RPMI7951 (cell line): ENCODE results near the gene HBA1. TPM values are rescaled to one million over a fixed set of nuclear protein-coding genes. Genes with fewer than 3 reads are reported as not detected.
A peak's percentile ranks its signal among the peaks of the same experiment; 100 is the strongest.
"Not testable (repeated sequence)": the region's sequence is repeated elsewhere in the genome, so short reads cannot be mapped to it uniquely, and the experiment has no call there.

Experiments
- DNase-seq: peaks from one replicate; pipeline ENCODE4 v3.0.0-alpha.2; 2012; ENCODE audit warnings: low read depth
- total RNA-seq: library from RNA; depleted of rRNA; stranded (reverse); fragments of >200 nt; shearing (Covaris generic); gene quantifications from 2 replicates; pipeline ENCODE4 v1.2.3, GENCODE V29; 2014; rRNA removed

The HBA1 gene
- not detected in 2 replicates for total RNA-seq

DNA sequence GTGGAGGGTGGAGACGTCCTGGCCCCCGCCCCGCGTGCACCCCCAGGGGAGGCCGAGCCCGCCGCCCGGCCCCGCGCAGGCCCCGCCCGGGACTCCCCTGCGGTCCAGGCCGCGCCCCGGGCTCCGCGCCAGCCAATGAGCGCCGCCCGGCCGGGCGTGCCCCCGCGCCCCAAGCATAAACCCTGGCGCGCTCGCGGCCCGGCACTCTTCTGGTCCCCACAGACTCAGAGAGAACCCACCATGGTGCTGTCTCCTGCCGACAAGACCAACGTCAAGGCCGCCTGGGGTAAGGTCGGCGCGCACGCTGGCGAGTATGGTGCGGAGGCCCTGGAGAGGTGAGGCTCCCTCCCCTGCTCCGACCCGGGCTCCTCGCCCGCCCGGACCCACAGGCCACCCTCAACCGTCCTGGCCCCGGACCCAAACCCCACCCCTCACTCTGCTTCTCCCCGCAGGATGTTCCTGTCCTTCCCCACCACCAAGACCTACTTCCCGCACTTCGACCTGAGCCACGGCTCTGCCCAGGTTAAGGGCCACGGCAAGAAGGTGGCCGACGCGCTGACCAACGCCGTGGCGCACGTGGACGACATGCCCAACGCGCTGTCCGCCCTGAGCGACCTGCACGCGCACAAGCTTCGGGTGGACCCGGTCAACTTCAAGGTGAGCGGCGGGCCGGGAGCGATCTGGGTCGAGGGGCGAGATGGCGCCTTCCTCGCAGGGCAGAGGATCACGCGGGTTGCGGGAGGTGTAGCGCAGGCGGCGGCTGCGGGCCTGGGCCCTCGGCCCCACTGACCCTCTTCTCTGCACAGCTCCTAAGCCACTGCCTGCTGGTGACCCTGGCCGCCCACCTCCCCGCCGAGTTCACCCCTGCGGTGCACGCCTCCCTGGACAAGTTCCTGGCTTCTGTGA lies at the start of gene HBA1:
TSS of gene HBA1 (plus strand) at position 204 of the 906 bp plus-strand sequence. CDS start at position 241, 37 bp downstream.
- DNase-seq, result not testable (repeated sequence)

DNA sequence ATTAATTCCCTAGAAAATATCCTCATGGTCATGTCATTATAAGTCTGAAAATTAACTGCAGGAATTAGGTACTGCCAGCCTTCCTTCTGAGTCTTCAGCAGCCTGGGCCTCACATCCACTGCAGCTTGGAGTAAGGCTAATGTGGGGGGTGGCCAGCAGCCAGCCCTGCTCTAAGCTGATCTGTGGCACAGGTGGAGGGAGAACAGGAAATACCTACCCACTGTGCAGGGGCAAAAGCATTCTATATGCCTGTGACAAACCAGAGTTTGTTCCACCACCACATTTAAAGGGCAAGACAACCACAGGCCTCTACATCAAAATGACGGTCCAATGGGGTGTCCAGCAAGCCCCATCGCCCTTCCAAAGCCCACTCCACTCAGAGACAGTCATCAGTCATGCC lies 47.4 kb upstream of the HBA1 start:
- no peak for DNase-seq

DNA sequence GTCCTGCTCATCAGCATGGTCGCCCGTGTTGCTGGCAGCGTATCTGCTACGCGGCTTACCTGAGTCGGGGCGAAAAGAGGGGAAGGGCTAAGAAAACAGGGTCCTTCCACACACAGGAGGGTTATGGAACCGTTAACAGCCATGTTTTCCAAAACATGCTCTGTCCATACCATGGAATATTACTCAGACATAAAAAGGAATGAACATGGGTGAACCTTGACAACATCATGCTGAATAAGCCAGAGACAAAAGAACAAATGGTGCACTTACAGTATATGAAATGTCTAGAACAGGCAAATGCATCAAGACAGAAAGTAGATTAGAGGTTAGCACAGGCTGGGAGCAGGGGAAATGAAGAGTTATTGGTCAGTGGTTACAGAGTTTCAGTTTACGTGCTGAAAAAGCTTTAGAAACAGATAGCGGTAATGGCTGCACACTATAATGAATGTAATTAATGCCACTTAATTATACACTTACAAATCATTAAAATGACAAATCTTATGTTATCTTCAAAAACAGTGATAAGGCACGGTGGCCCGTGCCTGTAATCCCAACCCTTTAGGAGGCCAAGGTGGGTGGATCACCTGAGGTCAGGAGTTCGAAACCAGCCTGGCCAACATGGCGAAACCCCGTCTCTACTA lies 45.8 kb upstream of the HBA1 start:
- no peak for DNase-seq

DNA sequence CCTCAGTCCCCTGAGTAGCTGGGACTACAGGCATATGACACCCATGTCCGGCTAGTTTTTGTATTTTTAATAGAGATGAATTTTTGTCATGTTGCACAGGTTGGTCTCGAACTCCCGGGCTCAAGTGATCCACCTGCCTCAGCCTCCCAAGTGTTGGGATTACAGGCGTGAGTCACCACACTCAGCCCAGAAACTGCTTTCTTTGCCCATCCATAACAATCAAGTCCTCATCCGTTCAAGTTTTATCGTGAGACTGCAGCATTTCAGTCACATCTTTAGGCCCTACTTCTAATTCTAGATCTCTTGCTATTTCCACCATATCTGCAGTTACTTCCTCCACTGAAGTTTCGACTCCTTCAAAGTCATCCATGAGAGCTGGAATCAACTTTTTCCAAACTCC lies 44.4 kb upstream of the HBA1 start:
- no peak for DNase-seq

DNA sequence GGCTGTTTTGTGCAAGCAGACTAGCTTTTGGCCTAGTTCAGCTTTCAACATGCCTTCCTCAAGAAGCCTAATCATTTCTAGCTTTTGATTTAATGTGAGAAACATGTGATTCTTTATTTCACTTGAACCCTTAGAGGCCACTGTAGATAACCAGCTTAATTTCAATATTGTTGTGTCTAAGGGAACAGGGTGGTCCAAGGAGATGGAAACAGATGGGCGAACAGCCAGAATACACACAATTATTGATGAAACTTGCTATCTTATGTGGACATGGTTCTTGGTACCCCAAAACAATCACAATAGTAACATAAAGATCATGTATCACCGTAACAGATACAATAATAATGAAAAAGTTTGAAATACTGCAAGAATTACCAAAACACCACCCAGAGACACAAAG lies 42.8 kb upstream of the HBA1 start:
- DNase-seq, result no peak

DNA sequence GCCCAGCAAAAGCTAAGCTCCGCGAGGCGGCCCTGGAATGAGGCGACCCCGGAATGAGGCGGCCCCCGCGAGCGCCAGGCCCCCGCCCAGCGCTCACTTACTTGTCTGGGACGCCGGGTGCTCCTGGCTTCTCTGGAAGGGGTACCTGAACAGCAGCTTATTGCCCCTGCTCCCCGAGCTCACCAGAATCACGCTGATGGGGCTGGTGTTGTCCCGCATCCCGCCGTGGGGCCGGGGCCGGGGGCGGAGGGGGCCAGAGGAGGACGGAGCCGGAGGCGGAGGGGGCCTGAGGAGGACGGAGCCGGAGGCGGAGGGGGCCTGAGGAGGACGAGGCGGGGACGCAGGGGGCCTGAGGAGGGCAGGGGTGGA lies 38.4 kb upstream of the HBA1 start:
- DNase-seq, result no peak

DNA sequence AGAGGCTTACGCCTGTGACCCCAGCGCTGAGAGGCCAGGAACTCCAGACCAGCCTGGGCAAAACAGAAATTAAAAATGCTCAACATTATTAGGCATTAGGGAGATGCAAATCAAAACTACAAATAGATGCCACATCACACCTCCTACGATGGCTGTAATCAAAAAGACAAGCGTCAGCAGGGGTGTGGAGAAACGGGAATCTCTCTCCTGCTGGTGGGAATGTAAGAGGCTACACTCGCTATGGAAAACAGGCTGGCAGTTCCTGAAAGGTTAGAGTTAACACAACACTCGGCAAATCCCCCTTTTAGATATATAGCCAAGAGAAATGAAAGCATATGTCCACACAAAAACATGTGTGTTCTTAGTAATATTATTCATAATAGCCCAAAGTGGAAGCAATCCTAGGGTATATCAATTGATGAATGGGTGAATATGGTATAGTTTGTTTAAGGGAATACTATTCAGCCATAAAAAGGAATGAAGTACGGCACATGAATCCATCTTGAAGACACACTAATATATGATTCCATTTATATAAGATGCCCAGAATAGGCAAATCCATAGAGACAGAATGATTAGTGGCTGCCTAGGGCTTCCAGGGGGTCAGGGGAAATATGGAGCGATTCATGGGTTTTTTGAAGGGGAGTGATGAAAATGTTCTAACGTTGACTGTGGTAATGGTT lies 36.2 kb upstream of the HBA1 start:
- no peak for DNase-seq

DNA sequence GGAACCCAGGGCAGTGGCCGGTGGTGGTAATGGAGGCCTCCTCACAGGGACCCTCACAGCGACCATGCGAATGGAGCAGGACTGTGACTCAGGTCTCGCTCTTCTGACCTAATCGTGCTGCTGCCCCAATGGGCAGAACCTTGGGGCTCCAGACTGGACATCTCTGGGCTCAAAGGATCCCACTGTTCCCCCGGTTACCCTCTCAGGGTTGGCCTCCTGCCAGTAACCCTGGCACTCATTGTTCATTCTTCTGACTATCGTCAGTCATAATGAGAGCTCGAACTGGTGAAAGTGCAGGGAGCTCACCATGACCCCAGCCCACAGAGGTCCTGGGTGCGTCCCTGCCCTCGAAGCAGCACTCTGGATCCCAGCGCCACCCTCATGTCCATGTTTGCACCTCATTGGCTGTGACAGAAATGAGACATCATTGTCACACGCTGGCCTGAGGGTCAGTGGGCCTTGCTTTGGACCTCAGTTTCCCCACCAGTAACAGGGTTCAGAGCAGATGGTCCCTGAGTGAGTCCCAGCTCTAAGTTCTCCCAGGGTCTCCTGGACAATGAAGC lies 34.0 kb upstream of the HBA1 start:
- no peak for DNase-seq

DNA sequence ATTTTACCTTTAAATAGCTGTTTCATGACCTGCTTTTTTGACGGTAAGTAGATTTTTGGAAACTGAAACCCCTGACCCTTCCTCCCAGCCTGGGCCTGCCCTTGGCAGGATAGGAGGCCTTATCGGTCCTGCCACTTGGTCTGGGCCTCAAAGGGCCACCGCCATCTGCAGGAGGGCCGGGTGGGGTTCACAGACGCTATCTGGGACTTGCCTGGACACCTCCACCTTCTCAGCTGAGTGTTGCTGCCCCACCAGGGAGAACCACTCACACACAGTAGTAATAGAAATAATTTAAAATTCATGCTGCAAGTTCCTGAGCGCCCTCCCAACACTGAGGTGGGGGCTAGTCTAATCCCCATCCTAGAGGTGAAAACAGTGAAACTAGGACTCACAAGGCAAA lies 33.4 kb upstream of the HBA1 start:
- no peak for DNase-seq

DNA sequence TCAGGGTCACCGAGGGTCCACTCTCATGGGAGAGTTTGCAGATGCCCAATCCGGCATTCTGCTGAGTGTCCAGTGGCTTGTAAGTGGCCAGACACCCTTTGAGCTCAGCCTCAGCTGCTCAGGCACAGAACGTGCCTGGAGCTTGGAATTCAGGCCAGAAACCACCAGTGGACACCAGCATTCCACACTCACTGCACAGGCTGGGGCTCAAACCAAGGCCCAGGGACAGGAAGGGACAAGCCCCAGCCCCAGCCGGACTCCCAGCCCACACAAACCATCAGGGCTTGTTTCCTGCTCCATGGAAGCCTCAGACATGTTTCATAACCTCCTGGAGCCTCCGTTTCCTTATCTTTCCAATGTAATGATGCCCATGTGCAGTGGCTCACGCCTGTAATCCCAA lies 33.0 kb upstream of the HBA1 start:
- no peak for DNase-seq

DNA sequence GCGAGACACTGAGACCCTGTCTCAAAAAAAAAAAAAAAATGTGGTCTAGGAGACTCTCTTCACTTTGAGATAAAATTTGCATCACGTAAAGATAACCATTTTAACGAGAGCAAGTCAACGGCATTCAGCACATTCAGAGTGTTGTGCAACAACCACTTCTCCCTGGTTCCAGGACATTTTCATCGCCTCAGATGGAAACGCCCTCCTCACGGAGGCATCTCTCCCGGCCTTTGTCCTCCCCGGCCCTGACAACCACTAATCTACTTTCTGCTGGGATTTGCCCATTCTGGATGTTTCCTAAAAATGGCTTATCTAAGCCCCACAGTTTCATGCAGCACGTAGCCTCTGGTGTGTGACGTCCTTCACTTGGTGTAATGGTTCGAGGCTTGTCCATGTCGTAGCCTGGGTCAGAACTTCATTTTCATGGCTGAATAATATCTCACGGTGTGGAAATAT lies 31.7 kb upstream of the HBA1 start:
- no peak for DNase-seq

DNA sequence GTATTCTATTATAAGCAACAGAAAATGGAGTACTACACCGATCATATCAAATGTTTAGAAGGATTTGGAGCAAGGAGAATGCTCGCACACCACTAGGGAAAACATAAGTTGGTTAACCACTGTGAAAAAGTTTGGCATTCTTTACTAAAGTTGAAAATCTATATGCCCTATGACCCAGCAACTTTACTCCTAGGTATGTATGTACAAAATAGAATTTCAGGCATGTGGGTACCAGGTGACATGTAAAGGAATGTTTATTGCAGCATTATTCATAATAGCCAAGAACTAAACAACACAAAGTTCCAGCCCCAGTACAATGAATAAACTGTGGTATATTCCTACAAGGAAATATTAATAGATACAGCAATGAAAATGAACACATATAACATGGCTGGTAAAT lies 29.8 kb upstream of the HBA1 start:
- no peak for DNase-seq

DNA sequence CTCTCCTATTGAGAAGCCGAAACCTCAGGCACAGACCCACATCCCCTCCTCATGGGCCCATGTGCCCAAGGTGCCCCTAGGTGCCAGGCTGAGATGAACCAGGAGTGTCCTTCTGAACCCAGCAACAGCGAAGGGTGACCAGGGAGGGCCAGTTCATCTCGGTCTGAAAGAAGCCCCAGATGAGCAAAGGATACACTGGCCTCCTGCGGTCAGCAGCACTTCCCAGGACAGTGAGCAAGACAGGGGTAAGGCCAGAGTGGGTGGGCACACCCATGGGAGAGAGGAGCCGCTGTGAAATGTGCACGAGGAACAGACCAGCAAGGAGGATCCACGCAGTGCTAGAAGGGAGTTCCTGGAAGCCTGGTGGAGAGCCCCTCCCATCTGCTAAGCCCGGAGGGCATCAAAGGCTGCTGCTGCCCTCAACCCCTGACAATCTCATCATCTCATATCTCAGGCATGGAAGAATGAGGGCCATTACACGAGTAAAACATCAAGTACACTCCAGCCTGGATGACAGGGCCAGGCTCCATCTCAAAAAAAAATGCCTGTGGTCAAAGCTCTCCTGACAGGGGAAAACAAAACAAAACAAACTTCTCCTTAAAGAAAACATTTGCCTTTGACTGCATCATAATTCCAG lies 27.3 kb upstream of the HBA1 start:
- peak; percentile 48 for DNase-seq

DNA sequence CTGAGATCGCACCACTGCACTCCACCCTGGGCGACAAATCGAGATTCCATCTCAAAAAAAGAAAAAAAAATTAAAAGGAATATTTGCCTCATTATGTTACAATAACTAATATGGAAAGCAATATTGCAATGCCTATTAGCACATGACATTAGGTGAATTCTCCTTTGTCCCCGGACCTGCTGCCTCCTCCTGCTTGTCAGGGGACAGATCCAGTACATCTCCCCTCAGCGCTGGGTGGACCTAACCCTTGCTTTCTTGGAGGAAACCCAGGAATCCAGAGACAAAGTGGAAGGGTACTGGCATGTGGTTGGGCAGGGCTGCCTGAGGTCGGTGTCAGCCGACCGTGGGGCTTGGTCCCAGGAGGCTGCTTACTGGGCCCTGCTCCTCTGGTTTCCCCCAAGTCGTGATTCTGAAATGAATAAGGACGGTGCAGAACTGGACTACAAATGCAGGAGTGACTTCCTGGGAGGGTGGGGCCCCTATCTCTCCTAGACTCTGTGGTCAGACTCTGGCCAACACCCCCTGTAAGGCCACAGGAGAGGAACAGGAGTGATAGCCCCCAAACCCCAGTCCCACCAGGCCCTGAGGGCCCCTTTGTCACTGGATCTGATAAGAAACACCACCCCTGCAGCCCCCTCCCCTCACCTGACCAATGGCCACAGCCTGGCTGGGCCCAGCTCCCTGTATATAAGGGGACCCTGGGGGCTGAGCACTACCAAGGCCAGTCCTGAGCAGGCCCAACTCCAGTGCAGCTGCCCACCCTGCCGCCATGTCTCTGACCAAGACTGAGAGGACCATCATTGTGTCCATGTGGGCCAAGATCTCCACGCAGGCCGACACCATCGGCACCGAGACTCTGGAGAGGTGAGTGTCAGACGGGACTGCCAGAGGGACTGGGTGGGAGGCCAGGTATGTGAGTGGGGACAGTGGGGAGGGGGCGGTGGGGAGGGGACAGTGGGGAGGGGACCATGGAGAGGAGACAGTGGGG lies 24.0 kb upstream of the HBA1 start, which contains the start of gene HBZ:
TSS of gene HBZ (plus strand) at position 504 of the 988 bp plus-strand sequence. CDS start at position 770, 266 bp downstream.
- no peak for DNase-seq

DNA sequence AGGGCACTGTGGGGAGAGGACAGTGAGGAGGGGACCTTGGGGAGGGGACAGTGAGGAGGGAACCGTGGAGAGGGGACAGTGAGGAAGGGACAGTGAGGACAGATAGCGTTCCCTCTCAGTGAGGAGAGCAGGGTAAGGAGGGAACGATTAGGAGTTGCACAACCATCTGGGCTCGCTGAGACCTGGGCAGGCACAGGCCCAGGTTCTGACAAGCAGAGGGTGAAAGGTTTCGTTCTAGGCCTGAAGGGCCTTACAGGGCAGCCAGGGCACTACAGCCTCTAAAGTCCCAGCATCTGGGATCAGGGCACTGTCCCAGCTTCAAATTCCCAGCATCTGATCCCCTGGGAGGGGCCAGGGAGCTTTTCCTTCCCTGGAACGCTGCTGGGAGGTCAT lies 23.4 kb upstream of the HBA1 start:
- DNase-seq, result not testable (repeated sequence)

DNA sequence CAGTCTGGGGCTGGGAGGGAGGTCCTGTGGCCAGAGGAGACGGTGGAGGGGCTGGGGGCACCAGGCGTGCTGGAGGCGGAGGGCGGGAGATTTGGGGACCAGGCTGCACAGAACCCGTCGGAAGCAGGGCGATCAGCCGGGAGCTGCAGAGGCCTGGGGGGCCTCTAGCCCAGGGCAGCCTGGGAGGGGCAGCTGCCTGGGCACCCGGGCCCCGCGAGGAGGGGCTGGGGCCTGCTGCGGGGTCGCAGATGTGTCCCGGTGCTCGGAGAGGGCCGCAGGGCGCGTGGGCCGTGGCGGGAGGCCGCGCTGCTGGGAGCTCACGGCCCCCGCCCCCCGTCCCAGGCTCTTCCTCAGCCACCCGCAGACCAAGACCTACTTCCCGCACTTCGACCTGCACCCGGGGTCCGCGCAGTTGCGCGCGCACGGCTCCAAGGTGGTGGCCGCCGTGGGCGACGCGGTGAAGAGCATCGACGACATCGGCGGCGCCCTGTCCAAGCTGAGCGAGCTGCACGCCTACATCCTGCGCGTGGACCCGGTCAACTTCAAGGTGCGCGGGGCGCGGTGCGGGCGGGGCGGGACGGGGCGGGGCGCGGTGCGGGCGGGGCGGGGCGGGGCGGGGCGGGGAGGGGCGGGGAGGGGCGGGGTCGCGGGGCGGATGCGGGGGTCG lies 22.8 kb upstream of the HBA1 start:
- not testable (repeated sequence) for DNase-seq

DNA sequence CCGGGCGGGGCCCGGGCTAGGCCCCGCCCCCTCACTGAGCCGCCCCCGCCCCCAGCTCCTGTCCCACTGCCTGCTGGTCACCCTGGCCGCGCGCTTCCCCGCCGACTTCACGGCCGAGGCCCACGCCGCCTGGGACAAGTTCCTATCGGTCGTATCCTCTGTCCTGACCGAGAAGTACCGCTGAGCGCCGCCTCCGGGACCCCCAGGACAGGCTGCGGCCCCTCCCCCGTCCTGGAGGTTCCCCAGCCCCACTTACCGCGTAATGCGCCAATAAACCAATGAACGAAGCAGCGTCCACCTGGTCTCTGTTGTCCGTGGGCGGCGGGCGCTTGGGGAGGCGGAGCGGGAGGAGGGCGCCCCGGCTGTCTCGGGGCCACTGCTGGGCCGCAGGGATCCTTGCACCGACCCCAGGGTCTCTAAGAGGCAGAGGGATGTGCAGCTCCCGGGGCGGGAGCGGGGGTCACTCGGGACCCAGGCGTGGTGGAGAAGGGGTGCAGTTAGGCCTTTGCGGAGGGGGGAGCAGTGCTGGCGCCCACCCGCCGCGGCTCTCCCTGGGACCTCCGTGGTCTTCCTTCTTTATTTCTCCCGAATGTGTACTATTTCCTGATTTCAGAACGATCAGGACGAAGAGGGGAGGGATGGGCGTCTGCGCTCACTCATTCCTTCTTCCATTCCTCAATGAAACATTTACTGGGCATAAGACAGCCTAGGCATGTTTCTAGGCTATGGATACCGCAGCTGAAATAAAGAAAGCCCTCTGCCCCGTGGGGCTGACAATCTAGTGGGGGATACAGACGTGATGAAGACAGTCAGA lies 22.1 kb upstream of the HBA1 start:
- peak; percentile 24 for DNase-seq

DNA sequence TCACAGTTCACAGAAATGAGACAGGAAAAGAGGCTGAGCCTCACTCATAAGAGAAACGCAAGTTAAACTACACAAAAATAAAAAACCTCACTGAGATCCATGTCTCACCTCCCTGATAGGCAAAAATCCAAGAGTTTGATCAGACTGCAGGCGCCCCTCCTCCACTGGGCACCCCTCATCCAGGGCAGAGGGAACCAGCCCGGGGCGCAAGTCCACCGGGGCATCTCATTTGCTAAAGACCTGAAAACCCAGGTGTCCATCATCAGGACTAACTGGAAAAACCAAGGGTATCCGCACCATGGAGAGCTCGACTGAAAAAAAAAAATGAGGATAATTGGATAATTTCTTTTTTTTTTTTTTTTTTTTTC lies 21.5 kb upstream of the HBA1 start:
- no peak for DNase-seq
